H1 (cell line): ENCODE measurements around the gene ANXA2. TPM values are rescaled to one million over a fixed set of nuclear protein-coding genes. Genes with fewer than 3 reads are reported as not detected.
"Not testable (repeated sequence)": the region's sequence is repeated elsewhere in the genome, so short reads cannot be mapped to it uniquely, and the experiment has no call there.

Source experiments
- CTCF ChIA-PET: fragments of 300-600 bp; sonication (Branson Sonifier 250); formaldehyde crosslinking; loops from one replicate; lab custom pipeline; 2021; ENCODE audit not compliant: partially characterized antibody; lab: Charles Lee
- POLR2A ChIA-PET: fragments of 300-600 bp; sonication (Branson Sonifier 250); formaldehyde crosslinking; loops from one replicate; lab custom pipeline; 2021; ENCODE audit warnings: inconsistent platforms; ENCODE audit not compliant: partially characterized antibody; lab: Charles Lee
- DNase-seq, 2 experiments: peaks; one replicate each; pipeline versions ENCODE4 v3.0.0 to v3.0.0-alpha.2; 2010 to 2022; ENCODE audit warnings: low spot score in 2 of 2, low read depth in 1 of 2, mixed read lengths in 1 of 2
- FAIRE-seq: peaks from 2 replicates; lab custom pipeline; 2011; peaks lifted over from hg19 to GRCh38; lab: Jason Lieb, UNC
- H2AFZ ChIP-seq: 2 replicates; pipeline ENCODE4 v1.8.1; 2012; ENCODE audit warnings: low read length, inconsistent platforms
- H2AK5ac ChIP-seq: 2 replicates; pipeline ENCODE4 v1.6.1; 2013; ENCODE audit warnings: low read depth, low read length
- H2BK120ac ChIP-seq: replicated peaks from 2 replicates; pipeline ENCODE3; 2013; ENCODE audit warnings: low read depth, low read length, inconsistent platforms
- H2BK12ac ChIP-seq: 2 replicates; pipeline ENCODE4 v1.6.1; 2013; ENCODE audit warnings: low read depth, low read length
- H2BK15ac ChIP-seq: 2 replicates; pipeline ENCODE4 v1.6.1; 2013; ENCODE audit warnings: low read length
- H2BK20ac ChIP-seq: 2 replicates; pipeline ENCODE4 v1.6.1; 2013; ENCODE audit warnings: low read length
- H2BK5ac ChIP-seq: 2 replicates; pipeline ENCODE4 v1.6.1; 2013; ENCODE audit warnings: low read depth, low read length
- H3K14ac ChIP-seq: 2 replicates; pipeline ENCODE4 v1.6.1; 2013; ENCODE audit warnings: inconsistent platforms; ENCODE audit not compliant: insufficient read length
- H3K18ac ChIP-seq: 2 replicates; pipeline ENCODE4 v1.6.1; 2013; ENCODE audit warnings: low read length; ENCODE audit errors: extremely low read depth
- H3K23ac ChIP-seq: 2 replicates; pipeline ENCODE4 v1.6.1; 2013; ENCODE audit warnings: inconsistent platforms; ENCODE audit not compliant: insufficient read length
- H3K23me2 ChIP-seq: 2 replicates; pipeline ENCODE4 v1.6.1; 2013; ENCODE audit warnings: low read depth, low read length
- H3K27ac ChIP-seq: 2 replicates; pipeline ENCODE4 v1.6.1; 2011; ENCODE audit warnings: low read depth, low read length, inconsistent platforms
- H3K27me3 ChIP-seq, 4 experiments: replicated peaks in 1 of 4; 1 replicate in 1 of 4; 2 replicates in 3 of 4; pipeline versions ENCODE4 v1.6.1 to v1.8.1; 2011 to 2013; ENCODE audit warnings: low read length in 3 of 4, mild to moderate bottlenecking in 3 of 4, inconsistent platforms in 2 of 4, mixed read lengths in 2 of 4, moderate library complexity in 1 of 4; ENCODE audit not compliant: control insufficient read depth in 3 of 4, insufficient read depth in 3 of 4; ENCODE audit errors: extremely low read depth in 1 of 4
- H3K36me3 ChIP-seq, 4 experiments: 2 replicates each; pipeline versions ENCODE4 v1.6.1 to v1.8.1; 2011 to 2013; ENCODE audit warnings: mild to moderate bottlenecking in 4 of 4, low read length in 3 of 4, moderate library complexity in 2 of 4, control low read depth in 1 of 4, inconsistent platforms in 1 of 4; ENCODE audit not compliant: insufficient read depth in 4 of 4, control insufficient read depth in 2 of 4
- H3K4ac ChIP-seq: replicated peaks from 2 replicates; pipeline ENCODE3; 2013; ENCODE audit warnings: low read length, low read depth, mixed read lengths, inconsistent platforms; ENCODE audit not compliant: insufficient read length
- H3K4me1 ChIP-seq, 4 experiments: replicated peaks in 1 of 4; 1 replicate in 1 of 4; 2 replicates in 3 of 4; pipeline versions ENCODE4 v1.6.1 to v1.8.1; 2011 to 2013; ENCODE audit warnings: low read length in 3 of 4, inconsistent platforms in 2 of 4, mixed read lengths in 1 of 4; ENCODE audit not compliant: insufficient read depth in 4 of 4, control insufficient read depth in 3 of 4
- H3K4me2 ChIP-seq, 2 experiments: 2 replicates each; pipeline versions ENCODE4 v1.6.1 to v1.8.1; 2011 to 2013; ENCODE audit warnings: low read depth in 2 of 2, low read length in 2 of 2, control low read depth in 1 of 2, inconsistent platforms in 1 of 2, mild to moderate bottlenecking in 1 of 2; ENCODE audit not compliant: insufficient read depth in 1 of 2
- H3K4me3 ChIP-seq, 4 experiments: fragments of 200-600, 300-600 bp in 1 of 4; sonication (generic), shearing (Covaris generic), sonication (Bioruptor Twin) in 1 of 4; 2 replicates each; pipeline versions ENCODE4 v1.5.1 to v1.8.1; 2011 to 2016; ENCODE audit warnings: low read length in 4 of 4, low read depth in 3 of 4, control low read depth in 2 of 4, inconsistent platforms in 2 of 4, mild to moderate bottlenecking in 2 of 4, mixed read lengths in 1 of 4, moderate library complexity in 1 of 4; ENCODE audit not compliant: insufficient read depth in 2 of 4; ENCODE audit errors: extremely low read depth in 1 of 4
- H3K56ac ChIP-seq: replicated peaks from 2 replicates; pipeline ENCODE3; 2013; ENCODE audit warnings: low read depth, mild to moderate bottlenecking, mixed read lengths, low read length, inconsistent platforms; ENCODE audit not compliant: insufficient read length
- H3K79me1 ChIP-seq: 2 replicates; pipeline ENCODE4 v1.6.1; 2013; ENCODE audit warnings: low read depth, low read length, control low read depth
- H3K79me2 ChIP-seq, 2 experiments: 2 replicates each; pipeline versions ENCODE4 v1.6.1 to v1.8.1; 2012 to 2013; ENCODE audit warnings: low read length in 2 of 2, mild to moderate bottlenecking in 2 of 2, inconsistent platforms in 1 of 2; ENCODE audit not compliant: insufficient read depth in 2 of 2, control insufficient read depth in 1 of 2
- H3K9ac ChIP-seq, 4 experiments: replicated peaks in 1 of 4; 1 replicate in 1 of 4; 2 replicates in 3 of 4; pipeline versions ENCODE4 v1.6.1 to v1.8.1; 2011 to 2013; ENCODE audit warnings: low read depth in 3 of 4, low read length in 3 of 4, control low read depth in 2 of 4, mild to moderate bottlenecking in 2 of 4, moderate library complexity in 2 of 4, inconsistent platforms in 1 of 4; ENCODE audit errors: extremely low read depth in 1 of 4
- H3K9me3 ChIP-seq, 2 experiments: 2 replicates each; pipeline versions ENCODE4 v1.6.1 to v1.8.1; 2012 to 2013; ENCODE audit warnings: mild to moderate bottlenecking in 2 of 2, moderate library complexity in 2 of 2, control low read depth in 1 of 2, inconsistent platforms in 1 of 2, low read depth in 1 of 2, low read length in 1 of 2, mixed read lengths in 1 of 2; ENCODE audit not compliant: insufficient read depth in 2 of 2
- H4K20me1 ChIP-seq, 2 experiments: replicated peaks in 1 of 2; 2 replicates each; pipeline versions ENCODE3 to v1.8.1; 2011 to 2013; ENCODE audit warnings: inconsistent platforms in 2 of 2, low read length in 2 of 2, mild to moderate bottlenecking in 1 of 2; ENCODE audit not compliant: insufficient read depth in 2 of 2, control insufficient read depth in 1 of 2
- H4K5ac ChIP-seq: 2 replicates; pipeline ENCODE4 v1.6.1; 2013; ENCODE audit warnings: low read length, low read depth, mixed read lengths, inconsistent platforms; ENCODE audit not compliant: insufficient read length
- H4K8ac ChIP-seq: 2 replicates; pipeline ENCODE4 v1.8.0; 2013; ENCODE audit warnings: mild to moderate bottlenecking, moderate library complexity, low read length, inconsistent platforms; ENCODE audit not compliant: insufficient read depth; ENCODE audit errors: extremely low read depth
- H4K91ac ChIP-seq: replicated peaks from 2 replicates; pipeline ENCODE3; 2013; ENCODE audit warnings: low read length, mixed read lengths, inconsistent platforms; ENCODE audit not compliant: insufficient read length
- WGBS, 2 experiments: shearing (Covaris generic) in 1 of 2; methylation state at CpG; one replicate each; pipeline versions ENCODE4 v1.1.6 to v1.1.7; 2013 to 2015; ENCODE audit warnings: low lambda C conversion rate in 2 of 2, mixed read lengths in 2 of 2, inconsistent platforms in 1 of 2, low coverage in 1 of 2, missing lambda C conversion rate in 1 of 2; ENCODE audit not compliant: insufficient replicate concordance in 2 of 2, insufficient coverage in 1 of 2, insufficient read length in 1 of 2; ENCODE audit errors: extremely low coverage in 1 of 2, missing lambda C conversion rate in 1 of 2; 5-methylcytosine and 5-hydroxymethylcytosine counted together
- polyA plus RNA-seq, 7 experiments: library from polyadenylated mRNA; depleted of rRNA in 3 of 7; stranded (reverse) in 5 of 7; unstranded in 2 of 7; fragments of >200 nt in 5 of 7; fragments of 200-250 nt in 2 of 7; gene quantifications; 1 replicate in 5 of 7; 2 replicates in 1 of 7; 4 replicates in 1 of 7; pipeline versions ENCODE4 v1.2.1 to v1.2.3, GENCODE V29; 2011 to 2013; ENCODE audit warnings: missing spikeins in 2 of 7, mixed read lengths in 2 of 7
- total RNA-seq: library from RNA; stranded (reverse); fragmentation: NEBNext Ultra II Directional; extraction: Animal tissue kit (Norgen Biotek cat#: 25700); gene quantifications from 2 replicates; pipeline ENCODE4 v1.2.1, GENCODE V29; 2021

ANXA2 gene
- total and polyA plus RNA-seq, 2 of the 8 experiments (the other 6 are each of a cell fraction or from before 2014, with no cell fraction given): 178 to 217 TPM

DNA sequence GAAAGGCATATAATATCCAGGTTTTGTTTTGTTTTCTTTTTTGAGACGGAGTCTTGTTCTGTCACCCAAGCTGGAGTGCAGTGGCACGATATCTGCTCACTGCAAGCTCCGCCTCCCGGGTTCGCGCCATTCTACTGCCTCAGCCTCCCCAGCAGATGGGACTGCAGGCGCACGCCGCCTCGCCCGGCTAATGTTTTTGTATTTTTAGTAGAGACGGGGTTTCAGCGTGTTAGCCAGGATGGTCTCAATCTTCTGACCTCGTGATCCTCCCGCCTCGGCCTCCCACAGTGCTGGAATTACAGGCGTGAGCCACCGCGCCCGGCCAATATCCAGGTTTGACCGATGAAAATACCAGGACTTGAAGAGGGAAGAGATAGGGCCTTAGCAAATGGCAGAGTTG lies 15.0 kb upstream of the ANXA2 start:
- not testable (repeated sequence) for H3K79me1 ChIP-seq, H2AK5ac ChIP-seq, H4K91ac ChIP-seq, H4K5ac ChIP-seq, H3K4me2 ChIP-seq, FAIRE-seq, H2BK15ac ChIP-seq, H3K9me3 ChIP-seq, H3K79me2 ChIP-seq, H2BK120ac ChIP-seq, H3K23me2 ChIP-seq, H3K56ac ChIP-seq, H4K8ac ChIP-seq, H3K27me3 ChIP-seq, H3K23ac ChIP-seq, H3K4ac ChIP-seq, H2BK12ac ChIP-seq, H3K36me3 ChIP-seq, H4K20me1 ChIP-seq, H3K4me3 ChIP-seq, H3K27ac ChIP-seq, H3K18ac ChIP-seq, H3K14ac ChIP-seq, H2BK5ac ChIP-seq, H2BK20ac ChIP-seq, H2AFZ ChIP-seq, DNase-seq, H3K9ac ChIP-seq, H3K4me1 ChIP-seq
- POLR2A ChIA-PET: interaction anchor here (1.1 kb wide), 1 partner anchor 13 kb away, joined by 5 read pairs; no protein-coding TSS in a partner anchor
- WGBS, 2 experiments: 93% methylated on average over 21 of the region's 21 CpGs; no CpG with 5 or more reads in 1 of the 2 experiments
- CTCF ChIA-PET: interaction anchor here (0.8 kb wide), 1 partner anchor 54 kb away, joined by 3 read pairs; no protein-coding TSS in a partner anchor
